Fibroblast of pulmonary artery (primary cell): ENCODE results near the gene B4GALT1.

Source experiments
- DNase-seq: peaks from one replicate; pipeline ENCODE4 v3.0.0-alpha.2; 2010; ENCODE audit warnings: low read depth
- H3K4me3 ChIP-seq: replicated peaks from 2 replicates; pipeline ENCODE4 v1.5.1; 2011; ENCODE audit warnings: low read depth, mild to moderate bottlenecking, control low read depth, low read length, moderate library complexity
- CTCF ChIP-seq: IDR thresholded peaks from 2 replicates; pipeline ENCODE4 v1.5.1; 2011; ENCODE audit warnings: mild to moderate bottlenecking, control low read depth, low read length, inconsistent platforms; ENCODE audit errors: missing control alignments

The B4GALT1 gene

GRCh38 chr9:33125871-33126823, 41.0 kb downstream of the B4GALT1 start:
- H3K4me3 ChIP-seq: no peak overlapping the region
- peak; percentile 40 for DNase-seq
- TF ChIP-seq CTCF: no peak

GRCh38 chr9:33125461-33125860, 41.7 kb downstream of the B4GALT1 start:
- DNase-seq: no peak
- TF ChIP-seq CTCF: no peak
- H3K4me3 ChIP-seq: no peak overlapping the region

GRCh38 chr9:33124751-33125381, 42.3 kb downstream of the B4GALT1 start:
- TF ChIP-seq CTCF: no peak
- no peak overlapping the region for H3K4me3 ChIP-seq
- no peak for DNase-seq

GRCh38 chr9:33124046-33124445, 43.1 kb downstream of the B4GALT1 start:
- H3K4me3 ChIP-seq: no peak overlapping the region
- no peak for TF ChIP-seq CTCF
- no peak for DNase-seq

GRCh38 chr9:33123407-33124031, 43.6 kb downstream of the B4GALT1 start:
- no peak for TF ChIP-seq CTCF
- no peak overlapping the region for H3K4me3 ChIP-seq
- no peak for DNase-seq

GRCh38 chr9:33120620-33121019, 46.5 kb downstream of the B4GALT1 start:
- TF ChIP-seq CTCF: no peak
- DNase-seq: no peak

More at GRCh38 chr9:33120620-33121019, 46.5 kb downstream of the B4GALT1 start:
- no peak overlapping the region for H3K4me3 ChIP-seq
